WTC11 (cell line): Measurements from ENCODE around the gene SCN4A.

Experiments used
- CBFB ChIP-seq: sonication (generic); formaldehyde crosslinking; IDR thresholded peaks from 2 replicates; pipeline ENCODE4 v1.8.1; 2022; ENCODE audit warnings: mild to moderate bottlenecking, low read depth, missing genetic modification reagents
- ESRRA ChIP-seq: sonication (generic); formaldehyde crosslinking; IDR thresholded peaks from 2 replicates; pipeline ENCODE4 v1.8.1; 2022; ENCODE audit warnings: mild to moderate bottlenecking, missing genetic modification reagents, borderline replicate concordance
- FOXP1 ChIP-seq: sonication (generic); formaldehyde crosslinking; IDR thresholded peaks from 2 replicates; pipeline ENCODE4 v1.8.0; 2022; ENCODE audit warnings: missing genetic modification reagents, mild to moderate bottlenecking, moderate library complexity, borderline replicate concordance
- NR3C1 ChIP-seq: sonication (generic); formaldehyde crosslinking; conservative IDR thresholded peaks from 2 replicates; pipeline ENCODE4 v1.8.1; 2023; ENCODE audit warnings: low read depth, mild to moderate bottlenecking, missing genetic modification reagents
- ZNF138 ChIP-seq: sonication (generic); formaldehyde crosslinking; conservative IDR thresholded peaks from 2 replicates; pipeline ENCODE4 v1.8.1; 2022; ENCODE audit warnings: mild to moderate bottlenecking, moderate library complexity, missing genetic modification reagents
- ZNF219 ChIP-seq: sonication (generic); formaldehyde crosslinking; IDR thresholded peaks from 2 replicates; pipeline ENCODE4 v1.8.0; 2023; ENCODE audit warnings: missing genetic modification reagents, mild to moderate bottlenecking, borderline replicate concordance
- ZNF317 ChIP-seq: sonication (generic); formaldehyde crosslinking; IDR thresholded peaks from 2 replicates; pipeline ENCODE4 v1.8.1; 2023; ENCODE audit warnings: low read depth, mild to moderate bottlenecking, moderate library complexity, missing genetic modification reagents, borderline replicate concordance
- TF ChIP-seq, protein P1 (sequence below): sonication (generic); formaldehyde crosslinking; IDR thresholded peaks from 2 replicates; pipeline ENCODE4 v1.8.0; 2022; ENCODE audit warnings: mild to moderate bottlenecking, missing genetic modification reagents
- TF ChIP-seq, protein P2 (sequence below): sonication (generic); formaldehyde crosslinking; IDR thresholded peaks from 2 replicates; pipeline ENCODE4 v1.8.1; 2023; ENCODE audit warnings: mild to moderate bottlenecking, missing genetic modification reagents, moderate library complexity
- TF ChIP-seq, protein P3 (sequence below): fragments of 200-600 bp; IDR thresholded peaks from 2 replicates; pipeline ENCODE4 v1.8.0; 2022; ENCODE audit warnings: antibody characterized with exemption
- TF ChIP-seq, protein P4 (sequence below): sonication (generic); formaldehyde crosslinking; IDR thresholded peaks from 2 replicates; pipeline ENCODE4 v1.8.0; 2022; ENCODE audit warnings: mild to moderate bottlenecking, missing genetic modification reagents
- TF ChIP-seq, protein P5 (sequence below): sonication (generic); formaldehyde crosslinking; IDR thresholded peaks from 2 replicates; pipeline ENCODE4 v1.8.1; 2022; ENCODE audit warnings: mild to moderate bottlenecking, missing genetic modification reagents, moderate library complexity, borderline replicate concordance

DNA sequence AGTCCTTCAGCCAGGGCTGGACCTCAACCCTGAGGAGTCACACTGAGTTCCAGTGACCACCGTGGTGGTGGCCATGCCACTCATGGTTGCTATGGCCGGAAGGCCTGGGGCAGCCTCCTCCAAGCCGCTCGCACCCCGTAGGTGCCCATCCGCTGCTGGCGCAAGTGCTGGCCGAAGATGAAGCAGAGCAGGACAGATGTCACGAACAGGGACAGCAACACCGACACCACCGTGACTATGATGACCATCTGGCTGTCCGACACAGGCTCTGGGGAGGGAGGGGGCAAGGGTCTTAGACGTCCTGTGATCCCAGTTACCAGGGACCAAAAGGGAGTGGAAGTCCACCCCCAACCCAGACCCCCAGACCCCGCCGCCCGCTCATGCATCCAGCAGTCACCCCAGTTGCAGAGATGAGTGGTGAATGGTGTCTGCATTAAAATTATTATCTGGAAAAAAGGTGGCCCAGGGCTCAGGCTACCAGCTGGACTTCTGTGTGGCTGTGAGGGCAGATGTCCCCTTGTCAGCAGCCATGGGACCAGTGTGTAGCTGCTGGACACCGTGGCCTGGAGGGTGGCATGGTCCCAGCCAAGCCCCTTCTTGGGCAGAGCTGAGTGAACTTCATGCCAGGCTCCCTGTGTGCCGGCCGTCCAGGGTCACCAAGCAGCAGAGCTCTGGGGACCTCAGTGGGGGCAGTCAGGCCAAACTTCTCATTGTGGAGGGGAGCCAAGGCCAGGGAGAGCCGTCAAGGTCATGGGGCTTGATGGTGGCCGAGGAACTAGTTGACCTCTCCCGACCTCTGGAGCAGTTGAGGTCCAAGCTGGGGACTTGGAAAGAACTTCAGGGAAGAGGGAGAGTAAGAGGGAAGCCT, 30.2 kb upstream of the SCN4A start:
- TF ChIP-seq ZNF138 (CRISPR knock-in tag) (no peak), ESRRA (CRISPR knock-in tag) (no peak), CBFB (CRISPR knock-in tag) (no peak), ZNF219 (CRISPR knock-in tag) (no peak), NR3C1 (CRISPR knock-in tag) (no peak), ZNF317 (CRISPR knock-in tag) (no peak), FOXP1 (no peak)
- TF ChIP-seq, protein P1, sequence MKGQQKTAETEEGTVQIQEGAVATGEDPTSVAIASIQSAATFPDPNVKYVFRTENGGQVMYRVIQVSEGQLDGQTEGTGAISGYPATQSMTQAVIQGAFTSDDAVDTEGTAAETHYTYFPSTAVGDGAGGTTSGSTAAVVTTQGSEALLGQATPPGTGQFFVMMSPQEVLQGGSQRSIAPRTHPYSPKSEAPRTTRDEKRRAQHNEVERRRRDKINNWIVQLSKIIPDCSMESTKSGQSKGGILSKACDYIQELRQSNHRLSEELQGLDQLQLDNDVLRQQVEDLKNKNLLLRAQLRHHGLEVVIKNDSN (CRISPR knock-in tag), result no peak
- TF ChIP-seq, protein P2, sequence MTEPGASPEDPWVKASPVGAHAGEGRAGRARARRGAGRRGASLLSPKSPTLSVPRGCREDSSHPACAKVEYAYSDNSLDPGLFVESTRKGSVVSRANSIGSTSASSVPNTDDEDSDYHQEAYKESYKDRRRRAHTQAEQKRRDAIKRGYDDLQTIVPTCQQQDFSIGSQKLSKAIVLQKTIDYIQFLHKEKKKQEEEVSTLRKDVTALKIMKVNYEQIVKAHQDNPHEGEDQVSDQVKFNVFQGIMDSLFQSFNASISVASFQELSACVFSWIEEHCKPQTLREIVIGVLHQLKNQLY (CRISPR knock-in tag), result no peak
- TF ChIP-seq, protein P3, sequence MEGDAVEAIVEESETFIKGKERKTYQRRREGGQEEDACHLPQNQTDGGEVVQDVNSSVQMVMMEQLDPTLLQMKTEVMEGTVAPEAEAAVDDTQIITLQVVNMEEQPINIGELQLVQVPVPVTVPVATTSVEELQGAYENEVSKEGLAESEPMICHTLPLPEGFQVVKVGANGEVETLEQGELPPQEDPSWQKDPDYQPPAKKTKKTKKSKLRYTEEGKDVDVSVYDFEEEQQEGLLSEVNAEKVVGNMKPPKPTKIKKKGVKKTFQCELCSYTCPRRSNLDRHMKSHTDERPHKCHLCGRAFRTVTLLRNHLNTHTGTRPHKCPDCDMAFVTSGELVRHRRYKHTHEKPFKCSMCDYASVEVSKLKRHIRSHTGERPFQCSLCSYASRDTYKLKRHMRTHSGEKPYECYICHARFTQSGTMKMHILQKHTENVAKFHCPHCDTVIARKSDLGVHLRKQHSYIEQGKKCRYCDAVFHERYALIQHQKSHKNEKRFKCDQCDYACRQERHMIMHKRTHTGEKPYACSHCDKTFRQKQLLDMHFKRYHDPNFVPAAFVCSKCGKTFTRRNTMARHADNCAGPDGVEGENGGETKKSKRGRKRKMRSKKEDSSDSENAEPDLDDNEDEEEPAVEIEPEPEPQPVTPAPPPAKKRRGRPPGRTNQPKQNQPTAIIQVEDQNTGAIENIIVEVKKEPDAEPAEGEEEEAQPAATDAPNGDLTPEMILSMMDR, result no peak
- TF ChIP-seq, protein P4, sequence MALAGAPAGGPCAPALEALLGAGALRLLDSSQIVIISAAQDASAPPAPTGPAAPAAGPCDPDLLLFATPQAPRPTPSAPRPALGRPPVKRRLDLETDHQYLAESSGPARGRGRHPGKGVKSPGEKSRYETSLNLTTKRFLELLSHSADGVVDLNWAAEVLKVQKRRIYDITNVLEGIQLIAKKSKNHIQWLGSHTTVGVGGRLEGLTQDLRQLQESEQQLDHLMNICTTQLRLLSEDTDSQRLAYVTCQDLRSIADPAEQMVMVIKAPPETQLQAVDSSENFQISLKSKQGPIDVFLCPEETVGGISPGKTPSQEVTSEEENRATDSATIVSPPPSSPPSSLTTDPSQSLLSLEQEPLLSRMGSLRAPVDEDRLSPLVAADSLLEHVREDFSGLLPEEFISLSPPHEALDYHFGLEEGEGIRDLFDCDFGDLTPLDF (CRISPR knock-in tag), result no peak
- TF ChIP-seq, protein P5, sequence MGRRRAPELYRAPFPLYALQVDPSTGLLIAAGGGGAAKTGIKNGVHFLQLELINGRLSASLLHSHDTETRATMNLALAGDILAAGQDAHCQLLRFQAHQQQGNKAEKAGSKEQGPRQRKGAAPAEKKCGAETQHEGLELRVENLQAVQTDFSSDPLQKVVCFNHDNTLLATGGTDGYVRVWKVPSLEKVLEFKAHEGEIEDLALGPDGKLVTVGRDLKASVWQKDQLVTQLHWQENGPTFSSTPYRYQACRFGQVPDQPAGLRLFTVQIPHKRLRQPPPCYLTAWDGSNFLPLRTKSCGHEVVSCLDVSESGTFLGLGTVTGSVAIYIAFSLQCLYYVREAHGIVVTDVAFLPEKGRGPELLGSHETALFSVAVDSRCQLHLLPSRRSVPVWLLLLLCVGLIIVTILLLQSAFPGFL, result no peak
